Hepatocyte (in vitro differentiated cells): ENCODE results near the gene UGT1A10. TPM values are rescaled to one million over a fixed set of nuclear protein-coding genes. Genes with fewer than 3 reads are reported as not detected.

ENCODE experiments used
- DNase-seq: peaks from one replicate; pipeline ENCODE4 v3.0.0-alpha.2; 2016; ENCODE audit warnings: low spot score
- H2AFZ ChIP-seq: fragments of 200-600 bp; sonication (generic); 2 replicates; pipeline ENCODE4 v1.6.0; 2016; ENCODE audit warnings: antibody characterized with exemption, mild to moderate bottlenecking
- H3K27ac ChIP-seq: fragments of 200-600 bp; sonication (generic); 2 replicates; pipeline ENCODE4 v1.5.1; 2016; ENCODE audit warnings: mild to moderate bottlenecking
- H3K27me3 ChIP-seq: fragments of 200-600 bp; sonication (generic); 2 replicates; pipeline ENCODE4 v1.6.1; 2016
- H3K36me3 ChIP-seq: fragments of 200-600 bp; sonication (generic); replicated peaks from 2 replicates; pipeline ENCODE4 v1.5.1; 2016; ENCODE audit warnings: low read depth; ENCODE audit not compliant: insufficient read depth
- H3K4me1 ChIP-seq: fragments of 200-600 bp; sonication (generic); 2 replicates; pipeline ENCODE4 v1.5.1; 2016; ENCODE audit warnings: mild to moderate bottlenecking, moderate library complexity; ENCODE audit not compliant: insufficient read depth
- H3K4me2 ChIP-seq: fragments of 200-600 bp; sonication (generic); 2 replicates; pipeline ENCODE4 v1.6.0; 2016
- H3K4me3 ChIP-seq: fragments of 200-600 bp; sonication (generic); 2 replicates; pipeline ENCODE4 v1.5.1; 2016; ENCODE audit warnings: mild to moderate bottlenecking
- H3K79me2 ChIP-seq: fragments of 200-600 bp; sonication (generic); 2 replicates; pipeline ENCODE4 v1.6.0; 2017; ENCODE audit warnings: mild to moderate bottlenecking
- H3K9me2 ChIP-seq: fragments of 200-600 bp; sonication (generic); replicated peaks from 2 replicates; pipeline ENCODE4 v1.6.0; 2017; ENCODE audit warnings: mild to moderate bottlenecking; ENCODE audit not compliant: insufficient read depth
- H3K9me3 ChIP-seq: fragments of 200-600 bp; sonication (generic); 2 replicates; pipeline ENCODE4 v1.5.1; 2016; ENCODE audit warnings: low read depth, mild to moderate bottlenecking
- H4K20me1 ChIP-seq: fragments of 200-600 bp; sonication (generic); 2 replicates; pipeline ENCODE4 v1.6.0; 2016; ENCODE audit warnings: mild to moderate bottlenecking; ENCODE audit not compliant: insufficient read depth, poor library complexity, severe bottlenecking
- EZH2 ChIP-seq: fragments of 200-600 bp; sonication (generic); IDR thresholded peaks from 2 replicates; pipeline ENCODE4 v1.6.1; 2016; ENCODE audit warnings: antibody characterized with exemption, mild to moderate bottlenecking, borderline replicate concordance
- EZH2phosphoT487 ChIP-seq: fragments of 200-600 bp; sonication (generic); IDR thresholded peaks from one replicate; pipeline ENCODE4 v1.6.1; 2018; ENCODE audit warnings: antibody characterized with exemption, mild to moderate bottlenecking, low read depth, moderate library complexity; ENCODE audit not compliant: unreplicated experiment, severe bottlenecking
- WGBS: methylation state at CpG from one replicate; pipeline ENCODE4 v1.1.6; 2016; ENCODE audit warnings: low lambda C conversion rate; ENCODE audit errors: missing lambda C conversion rate; 5-methylcytosine and 5-hydroxymethylcytosine counted together
- polyA plus RNA-seq: library from polyadenylated mRNA; unstranded; fragments of >200 nt; fragmentation: Nextera tagmentation; extraction: Ambion mirVana; gene quantifications from 2 replicates; pipeline ENCODE4 v1.2.1, GENCODE V29; 2016
- total RNA-seq: library from RNA; depleted of rRNA; stranded (reverse); fragments of >200 nt; gene quantifications from 2 replicates; pipeline ENCODE4 v1.2.3, GENCODE V29; 2014
- TF ChIP-seq, protein P1 (sequence below): fragments of 200-600 bp; sonication (generic); IDR thresholded peaks from 2 replicates; pipeline ENCODE4 v1.5.1; 2016; ENCODE audit warnings: antibody characterized with exemption, mild to moderate bottlenecking; ENCODE audit not compliant: poor library complexity

Gene UGT1A10
- total and polyA plus RNA-seq, 2 experiments from 2014 or later, result not detected

DNA sequence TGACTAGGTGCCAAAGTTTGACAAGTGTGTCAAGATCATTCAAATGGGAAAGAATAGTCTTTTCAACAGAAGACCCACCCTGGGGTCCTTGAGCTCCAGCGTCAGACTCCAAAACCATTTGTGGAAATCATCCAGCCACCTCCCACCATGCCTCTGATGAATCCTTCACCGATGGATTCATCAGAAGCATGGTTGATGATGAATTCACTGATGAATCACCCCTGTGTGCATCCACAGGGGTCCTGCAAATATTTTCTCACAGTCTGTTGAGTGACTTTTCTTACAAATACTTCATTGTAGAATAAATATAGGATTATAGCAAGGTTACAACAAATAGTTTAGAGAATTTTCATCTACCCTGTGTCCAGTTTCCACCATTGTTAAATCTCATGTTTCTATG, 39.8 kb downstream of the UGT1A10 start:
- H3K4me3 ChIP-seq, result no peak overlapping the region
- WGBS, result 88% methylated on average over 2 of the region's 2 CpGs
- H3K9me2 ChIP-seq, result no peaks in the 10 kb centered on the region
- TF ChIP-seq, protein P1, sequence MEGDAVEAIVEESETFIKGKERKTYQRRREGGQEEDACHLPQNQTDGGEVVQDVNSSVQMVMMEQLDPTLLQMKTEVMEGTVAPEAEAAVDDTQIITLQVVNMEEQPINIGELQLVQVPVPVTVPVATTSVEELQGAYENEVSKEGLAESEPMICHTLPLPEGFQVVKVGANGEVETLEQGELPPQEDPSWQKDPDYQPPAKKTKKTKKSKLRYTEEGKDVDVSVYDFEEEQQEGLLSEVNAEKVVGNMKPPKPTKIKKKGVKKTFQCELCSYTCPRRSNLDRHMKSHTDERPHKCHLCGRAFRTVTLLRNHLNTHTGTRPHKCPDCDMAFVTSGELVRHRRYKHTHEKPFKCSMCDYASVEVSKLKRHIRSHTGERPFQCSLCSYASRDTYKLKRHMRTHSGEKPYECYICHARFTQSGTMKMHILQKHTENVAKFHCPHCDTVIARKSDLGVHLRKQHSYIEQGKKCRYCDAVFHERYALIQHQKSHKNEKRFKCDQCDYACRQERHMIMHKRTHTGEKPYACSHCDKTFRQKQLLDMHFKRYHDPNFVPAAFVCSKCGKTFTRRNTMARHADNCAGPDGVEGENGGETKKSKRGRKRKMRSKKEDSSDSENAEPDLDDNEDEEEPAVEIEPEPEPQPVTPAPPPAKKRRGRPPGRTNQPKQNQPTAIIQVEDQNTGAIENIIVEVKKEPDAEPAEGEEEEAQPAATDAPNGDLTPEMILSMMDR, result no peak
- TF ChIP-seq EZH2phosphoT487, result no peak
- TF ChIP-seq EZH2, result no peak
- no peaks in the 10 kb centered on the region for H4K20me1 ChIP-seq
- DNase-seq, result no peak
- no peak overlapping the region for H3K4me2 ChIP-seq
- H3K27ac ChIP-seq, result no peak overlapping the region
- H3K27me3 ChIP-seq, result no peaks in the 10 kb centered on the region
- no peaks in the 10 kb centered on the region for H3K36me3 ChIP-seq
- H2AFZ ChIP-seq, result no peak overlapping the region
- no peaks in the 10 kb centered on the region for H3K9me3 ChIP-seq
- H3K4me1 ChIP-seq, result no peaks in the 10 kb centered on the region
- no peaks in the 10 kb centered on the region for H3K79me2 ChIP-seq

DNA sequence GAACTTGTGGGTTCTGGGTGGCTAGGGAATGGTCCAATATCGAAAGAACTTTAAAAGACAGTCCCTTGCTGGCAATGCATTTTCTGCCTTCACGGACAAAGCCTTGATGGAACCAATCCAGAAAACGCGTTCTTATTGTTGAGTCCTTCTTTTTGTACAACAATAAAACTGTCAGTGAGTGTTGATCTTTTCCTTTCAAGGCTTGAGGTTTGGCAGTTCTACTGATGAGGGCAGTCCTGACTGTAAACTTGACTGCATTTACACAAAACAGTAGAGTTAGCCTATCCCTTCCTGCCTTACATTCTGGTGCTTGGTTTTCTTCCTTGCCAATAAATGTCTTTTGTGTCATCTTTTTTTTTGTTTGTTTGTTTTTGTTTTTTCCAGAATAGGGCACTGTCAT, 42.9 kb downstream of the UGT1A10 start:
- Histone ChIP-seq H3K4me2 (no peak overlapping the region), H3K4me3 (no peak overlapping the region), H3K9me3 (no peaks in the 10 kb centered on the region), H3K79me2 (no peaks in the 10 kb centered on the region), H3K27me3 (no peaks in the 10 kb centered on the region), H3K36me3 (no peaks in the 10 kb centered on the region), H3K27ac (no peak overlapping the region), H3K9me2 (no peaks in the 10 kb centered on the region), H2AFZ (no peak overlapping the region), H4K20me1 (no peaks in the 10 kb centered on the region), H3K4me1 (no peaks in the 10 kb centered on the region)
- TF ChIP-seq, protein P1, result no peak
- TF ChIP-seq EZH2, result no peak
- TF ChIP-seq EZH2phosphoT487, result no peak
- DNase-seq, result no peak
- 74% methylated on average over 4 of the region's 4 CpGs for WGBS

DNA sequence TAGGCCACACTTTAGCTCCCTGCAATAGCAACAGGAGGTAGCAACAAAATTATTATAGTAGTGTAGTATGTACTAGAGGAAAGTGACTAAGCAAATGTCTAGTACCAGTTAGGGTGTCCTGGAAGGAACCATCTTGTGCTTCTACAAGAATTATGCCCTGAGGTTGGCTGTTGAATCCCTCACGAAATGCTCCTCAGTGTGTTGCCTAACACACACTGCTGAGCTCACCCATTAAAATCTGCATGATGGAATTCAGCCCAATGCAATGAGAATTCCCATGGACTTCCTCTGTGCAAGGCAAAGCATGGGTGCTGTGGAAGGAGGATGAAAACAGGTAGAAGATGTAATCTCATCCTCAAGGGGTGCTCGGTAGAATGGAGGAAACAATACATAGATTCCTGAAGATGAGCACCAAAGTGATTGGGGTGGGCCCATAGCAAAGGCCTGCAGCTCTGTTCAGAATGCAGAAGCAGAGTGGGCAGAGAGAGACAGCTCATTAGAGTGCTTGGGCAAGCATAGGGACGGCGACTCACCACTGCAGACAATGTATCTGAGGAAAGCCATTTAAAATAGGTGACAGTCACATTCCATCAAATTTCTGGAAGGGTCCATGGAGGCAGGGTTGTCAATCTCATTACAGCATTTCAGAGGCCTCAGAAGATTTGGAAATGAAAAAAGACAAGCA, 44.3 kb downstream of the UGT1A10 start:
- Histone ChIP-seq H3K9me3 (no peaks in the 10 kb centered on the region), H3K9me2 (no peaks in the 10 kb centered on the region), H2AFZ (no peak overlapping the region), H3K4me1 (no peaks in the 10 kb centered on the region), H3K79me2 (no peaks in the 10 kb centered on the region), H3K27ac (no peak overlapping the region), H3K4me2 (no peak overlapping the region), H3K4me3 (no peak overlapping the region), H4K20me1 (no peaks in the 10 kb centered on the region), H3K36me3 (no peaks in the 10 kb centered on the region), H3K27me3 (no peaks in the 10 kb centered on the region)
- 97% methylated on average over 4 of the region's 4 CpGs for WGBS
- TF ChIP-seq EZH2 (no peak), EZH2phosphoT487 (no peak)
- TF ChIP-seq, protein P1, result no peak
- DNase-seq, result no peak
